ENCODE results near the gene LANCL2. TPM values are rescaled to one million over a fixed set of nuclear protein-coding genes. Genes with fewer than 3 reads are reported as not detected.
A peak's percentile ranks its signal among the peaks of the same experiment; 100 is the strongest.

LANCL2 gene
- total RNA-seq (10 to 100 TPM in 1 of 2 donors, 1 to 10 TPM in 1; 9.5 to 10.9 TPM), polyA plus RNA-seq (ENCODE audit: insufficient read length in 6 of 6) (10 to 100 TPM; 18.9 to 24.9 (median 21.2) TPM)
- long read RNA-seq, donor 1, full-length matches to known transcripts: 6 of 6 reads
- long read RNA-seq, donor 1, partial matches to known transcripts: 0 of 6 reads
- long read RNA-seq, donor 1, other reads (novel, unspliced or antisense): 0 of 6 reads
- long read RNA-seq, donor 2, full-length matches to known transcripts: 6 of 6 reads
- long read RNA-seq, donor 2, partial matches to known transcripts: 0 of 6 reads
- long read RNA-seq, donor 2, other reads (novel, unspliced or antisense): 0 of 6 reads
- long read RNA-seq, donor 3, full-length matches to known transcripts: 4 of 4 reads
- long read RNA-seq, donor 3, partial matches to known transcripts: 0 of 4 reads
- long read RNA-seq, donor 3, other reads (novel, unspliced or antisense): 0 of 4 reads
- long read RNA-seq, donor 4, partial matches to known transcripts: 0 of 1 reads
- long read RNA-seq, donor 4, other reads (novel, unspliced or antisense): 0 of 1 reads
- long read RNA-seq, donor 5, full-length matches to known transcripts: 9 of 19 reads
- long read RNA-seq, donor 5, partial matches to known transcripts: 10 of 19 reads
- long read RNA-seq, donor 5, other reads (novel, unspliced or antisense): 0 of 19 reads
- long read RNA-seq, donor 6, full-length matches to known transcripts: 2 of 2 reads
- long read RNA-seq, donor 6, partial matches to known transcripts: 0 of 2 reads
- long read RNA-seq, donor 6, other reads (novel, unspliced or antisense): 0 of 2 reads
- long read RNA-seq, donor 7, full-length matches to known transcripts: 4 of 4 reads
- long read RNA-seq, donor 7, partial matches to known transcripts: 0 of 4 reads
- long read RNA-seq, donor 7, other reads (novel, unspliced or antisense): 0 of 4 reads
- long read RNA-seq, donor 8, full-length matches to known transcripts: 2 of 2 reads
- long read RNA-seq, donor 8, partial matches to known transcripts: 0 of 2 reads
- long read RNA-seq, donor 8, other reads (novel, unspliced or antisense): 0 of 2 reads
- long read RNA-seq, donor 9: 0 reads
- long read RNA-seq, donor 10, partial matches to known transcripts: 0 of 1 reads
- long read RNA-seq, donor 10, other reads (novel, unspliced or antisense): 1 of 1 reads
- long read RNA-seq, donor 11, full-length matches to known transcripts: 14 of 19 reads
- long read RNA-seq, donor 11, partial matches to known transcripts: 5 of 19 reads
- long read RNA-seq, donor 11, other reads (novel, unspliced or antisense): 0 of 19 reads
- long read RNA-seq, donor 12, full-length matches to known transcripts: 5 of 16 reads
- long read RNA-seq, donor 12, partial matches to known transcripts: 11 of 16 reads
- long read RNA-seq, donor 12, other reads (novel, unspliced or antisense): 0 of 16 reads

GRCh38 chr7:55365205-55365674 lies at the start of gene LANCL2:
Gene LANCL2, plus strand, starts transcription at chr7:55365337. Its CDS starts 689 bp downstream, at chr7:55366026.
- intact Hi-C loops (cut with DNase I): no loop called here
- ATAC-seq (peak; percentile 35), DNase-seq (peak in 1 of 4 donors; percentile 58)
- H3K27ac ChIP-seq: peak within 1 kb of the TSS; percentile 98
- H3K4me3 ChIP-seq: peak within 1 kb of the TSS; percentile 92 to 93
- no peaks in the 10 kb centered on the region for H3K36me3 ChIP-seq
- H3K9me3 ChIP-seq: no peaks in the 10 kb centered on the region
- H3K27me3 ChIP-seq: no peaks in the 10 kb centered on the region
- no peak for TF ChIP-seq CTCF (IDR thresholded peaks at IDR 0.05)
- peaks cover 7 to 24% of the 10 kb centered on the region in 2 donors for H3K4me1 ChIP-seq

- Histone ChIP-seq H3K9me3 (peaks cover 0 to 1% of the 10 kb centered on the region in 2 donors), H3K4me3 (no peak overlapping the region), H3K27me3 (no peaks in the 10 kb centered on the region), H3K4me1 (no peaks in the 10 kb centered on the region), H3K36me3 (no peaks in the 10 kb centered on the region), H3K27ac (no peak overlapping the region)
- intact Hi-C loops (cut with DNase I): no loop called here
- peak in 2 of 4 donors; percentile 36 to 68 for DNase-seq
- TF ChIP-seq CTCF (IDR thresholded peaks at IDR 0.05): no peak
- peak; percentile 90 for ATAC-seq
Measured at GRCh38 chr7:55325371-55325792, 39.8 kb upstream of the LANCL2 start.

GRCh38 chr7:55326081-55326835 lies 38.9 kb upstream of the LANCL2 start:
- Histone ChIP-seq H3K27ac (no peak overlapping the region), H3K27me3 (no peaks in the 10 kb centered on the region), H3K36me3 (no peaks in the 10 kb centered on the region), H3K4me1 (no peaks in the 10 kb centered on the region), H3K9me3 (peaks cover 0 to 1% of the 10 kb centered on the region in 2 donors), H3K4me3 (no peak overlapping the region)
- DNase-seq: peak in 2 of 4 donors; percentile 12 to 41
- TF ChIP-seq CTCF (IDR thresholded peaks at IDR 0.05): no peak
- intact Hi-C loops (cut with DNase I): no loop called here
- ATAC-seq: no peak

- no peak for TF ChIP-seq CTCF (IDR thresholded peaks at IDR 0.05)
- Histone ChIP-seq H3K36me3 (no peaks in the 10 kb centered on the region), H3K4me1 (no peaks in the 10 kb centered on the region), H3K27ac (no peak overlapping the region), H3K27me3 (no peaks in the 10 kb centered on the region), H3K9me3 (peaks cover 0 to under 1% of the 10 kb centered on the region in 2 donors), H3K4me3 (no peak overlapping the region)
- intact Hi-C loops (cut with DNase I): no loop called here
- ATAC-seq (no peak), DNase-seq (no peak)
Measured at GRCh38 chr7:55326945-55327626, 38.1 kb upstream of the LANCL2 start.
